ENCODE measurements around the gene LMNA. TPM values are rescaled to one million over a fixed set of nuclear protein-coding genes. Genes with fewer than 3 reads are reported as not detected.
A peak's percentile ranks its signal among the peaks of the same experiment; 100 is the strongest.
"Not testable (repeated sequence)": the region's sequence is repeated elsewhere in the genome, so short reads cannot be mapped to it uniquely, and the experiment has no call there.

Gene LMNA
- total RNA-seq, 1 donor = 694 TPM

DNA sequence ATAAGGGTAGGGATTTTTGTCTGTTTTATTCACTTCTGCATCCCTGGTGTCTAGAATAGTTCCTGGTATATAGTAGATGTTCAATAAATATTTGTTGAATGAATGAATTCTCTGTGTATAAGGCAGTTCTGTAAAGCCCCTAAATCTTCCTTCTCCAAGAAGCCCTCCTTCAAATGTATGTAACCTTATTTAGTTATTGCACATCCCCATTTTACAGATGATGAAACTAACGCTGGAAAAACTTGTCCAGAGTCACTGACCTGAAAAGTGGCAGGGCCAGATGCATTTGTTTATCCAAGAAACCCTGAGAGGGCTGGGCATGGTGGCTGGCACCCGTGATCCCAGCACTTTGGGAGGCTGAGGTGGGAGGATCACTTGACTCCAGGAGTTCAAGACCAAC, 4.3 kb upstream of the LMNA start:
- H3K4me3 ChIP-seq (ENCODE audit: low read depth, low read length) = no peak overlapping the region
- TF ChIP-seq, protein P1, sequence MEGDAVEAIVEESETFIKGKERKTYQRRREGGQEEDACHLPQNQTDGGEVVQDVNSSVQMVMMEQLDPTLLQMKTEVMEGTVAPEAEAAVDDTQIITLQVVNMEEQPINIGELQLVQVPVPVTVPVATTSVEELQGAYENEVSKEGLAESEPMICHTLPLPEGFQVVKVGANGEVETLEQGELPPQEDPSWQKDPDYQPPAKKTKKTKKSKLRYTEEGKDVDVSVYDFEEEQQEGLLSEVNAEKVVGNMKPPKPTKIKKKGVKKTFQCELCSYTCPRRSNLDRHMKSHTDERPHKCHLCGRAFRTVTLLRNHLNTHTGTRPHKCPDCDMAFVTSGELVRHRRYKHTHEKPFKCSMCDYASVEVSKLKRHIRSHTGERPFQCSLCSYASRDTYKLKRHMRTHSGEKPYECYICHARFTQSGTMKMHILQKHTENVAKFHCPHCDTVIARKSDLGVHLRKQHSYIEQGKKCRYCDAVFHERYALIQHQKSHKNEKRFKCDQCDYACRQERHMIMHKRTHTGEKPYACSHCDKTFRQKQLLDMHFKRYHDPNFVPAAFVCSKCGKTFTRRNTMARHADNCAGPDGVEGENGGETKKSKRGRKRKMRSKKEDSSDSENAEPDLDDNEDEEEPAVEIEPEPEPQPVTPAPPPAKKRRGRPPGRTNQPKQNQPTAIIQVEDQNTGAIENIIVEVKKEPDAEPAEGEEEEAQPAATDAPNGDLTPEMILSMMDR (IDR thresholded peaks at IDR 0.05; ENCODE audit: insufficient read depth, low read depth, low read length) = no peak
- DNase-seq (ENCODE audit: low read depth) = no peak

DNA sequence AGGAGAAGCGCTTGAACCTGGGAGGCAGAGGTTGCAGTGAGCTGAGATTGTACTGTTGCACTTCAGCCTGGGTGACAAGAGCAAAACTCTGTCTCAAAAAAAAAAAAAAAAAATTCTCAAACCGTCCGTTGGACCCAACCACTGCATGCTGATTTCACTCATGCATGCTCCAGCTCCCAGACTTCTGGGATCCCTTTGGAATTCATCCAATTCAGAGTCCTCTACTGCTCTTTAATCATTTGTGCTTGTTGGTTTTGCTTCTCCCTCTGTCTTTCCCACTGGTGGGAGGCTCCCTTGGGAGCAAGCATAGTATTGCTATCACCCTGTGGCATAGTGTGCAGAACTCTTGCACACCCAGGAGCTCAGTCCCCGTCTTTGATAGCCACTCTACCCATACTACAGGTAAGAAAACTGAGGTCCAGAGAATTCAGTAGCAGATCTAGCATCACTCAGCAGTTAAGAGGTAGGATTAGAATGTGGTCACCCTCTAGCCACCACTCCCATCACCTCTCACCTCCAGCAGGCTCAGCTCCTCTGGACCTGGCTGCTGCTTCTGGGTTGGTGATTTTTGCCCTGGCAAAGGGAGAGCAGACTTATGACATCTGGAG, 3.1 kb upstream of the LMNA start:
- no peak overlapping the region for H3K4me3 ChIP-seq (ENCODE audit: low read depth, low read length)
- no peak for DNase-seq (ENCODE audit: low read depth)
- TF ChIP-seq, protein P1 (IDR thresholded peaks at IDR 0.05; ENCODE audit: insufficient read depth, low read depth, low read length) = no peak

DNA sequence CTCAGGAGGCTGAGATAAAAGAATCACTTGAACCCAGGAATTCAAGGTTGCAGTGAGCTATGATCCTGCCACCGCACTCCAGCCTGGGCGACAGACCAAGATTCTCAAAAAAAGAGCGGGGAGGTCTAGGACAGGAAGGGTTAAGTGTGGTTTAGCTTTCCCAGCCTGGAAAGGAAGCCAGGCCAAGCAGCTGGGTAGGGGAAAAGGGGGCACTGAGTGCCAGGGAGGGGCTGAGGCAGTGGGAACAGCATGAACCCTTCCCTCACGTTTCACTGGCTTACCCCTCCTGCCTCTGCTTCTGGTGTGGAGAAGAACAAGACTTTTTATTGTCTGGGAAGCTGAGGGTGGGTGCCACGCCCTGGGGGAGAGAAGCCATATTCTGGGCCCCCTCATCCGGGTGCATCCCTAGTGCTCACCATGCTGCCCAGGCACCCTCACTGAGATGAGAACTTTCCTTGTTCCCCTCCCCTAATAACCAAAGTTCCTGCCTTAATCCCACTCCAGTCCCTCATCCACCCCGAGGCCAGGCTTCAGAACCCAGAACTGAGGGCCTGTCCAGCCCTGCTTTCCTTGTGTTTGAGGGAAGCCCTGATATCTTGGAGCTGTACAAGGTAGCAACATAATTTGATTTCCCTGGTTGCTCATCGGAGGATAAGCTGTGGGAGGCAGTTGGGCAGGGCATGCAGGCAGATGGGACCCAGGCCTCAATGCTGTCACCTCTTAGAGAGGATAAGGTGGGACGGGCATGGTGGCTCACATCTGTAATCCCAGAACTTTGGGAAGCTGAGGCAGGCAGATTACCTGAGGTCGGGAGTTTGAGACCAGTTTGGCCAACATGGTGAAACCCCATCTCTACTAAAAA, 2.0 kb upstream of the LMNA start:
- no peak overlapping the region for H3K4me3 ChIP-seq (ENCODE audit: low read depth, low read length)
- no peak for DNase-seq (ENCODE audit: low read depth)
- TF ChIP-seq, protein P1 (IDR thresholded peaks at IDR 0.05; ENCODE audit: insufficient read depth, low read depth, low read length) = no peak

DNA sequence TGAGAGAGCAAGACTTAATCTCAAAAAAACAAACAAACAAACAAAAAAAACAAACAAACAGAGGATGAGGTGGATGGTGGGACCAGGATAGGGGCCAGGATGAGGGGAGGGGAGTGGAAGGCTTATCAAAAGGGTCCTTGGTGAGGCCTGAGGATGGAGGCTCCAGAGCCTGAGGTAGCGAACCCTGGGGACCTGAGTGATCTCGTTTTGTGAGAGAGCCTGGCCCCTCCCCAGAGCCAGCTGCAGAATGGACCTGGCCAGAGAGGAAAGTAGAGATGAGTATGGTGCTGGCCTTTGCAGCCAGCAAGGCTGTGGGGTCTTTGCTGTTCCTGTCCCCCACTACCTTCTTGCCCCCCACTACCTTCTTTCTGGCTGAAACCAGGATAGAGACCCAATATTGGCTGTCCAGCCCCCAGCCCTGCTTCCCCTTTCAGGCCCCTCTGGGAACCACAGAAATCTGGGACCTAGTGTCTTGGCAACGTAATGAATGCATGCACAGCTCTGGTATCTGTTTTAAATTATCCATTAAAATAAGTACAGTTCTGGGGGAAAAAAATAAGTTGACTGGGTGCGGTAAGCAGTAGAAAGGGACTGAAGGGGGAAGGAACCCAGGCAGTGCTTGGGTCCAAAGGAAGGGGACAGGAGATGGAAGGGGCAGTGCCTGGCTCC, 1.1 kb upstream of the LMNA start:
- DNase-seq (ENCODE audit: low read depth) = peak; percentile 41
- H3K4me3 ChIP-seq (ENCODE audit: low read depth, low read length) = no peak overlapping the region
- TF ChIP-seq, protein P1 (IDR thresholded peaks at IDR 0.05; ENCODE audit: insufficient read depth, low read depth, low read length) = no peak

DNA sequence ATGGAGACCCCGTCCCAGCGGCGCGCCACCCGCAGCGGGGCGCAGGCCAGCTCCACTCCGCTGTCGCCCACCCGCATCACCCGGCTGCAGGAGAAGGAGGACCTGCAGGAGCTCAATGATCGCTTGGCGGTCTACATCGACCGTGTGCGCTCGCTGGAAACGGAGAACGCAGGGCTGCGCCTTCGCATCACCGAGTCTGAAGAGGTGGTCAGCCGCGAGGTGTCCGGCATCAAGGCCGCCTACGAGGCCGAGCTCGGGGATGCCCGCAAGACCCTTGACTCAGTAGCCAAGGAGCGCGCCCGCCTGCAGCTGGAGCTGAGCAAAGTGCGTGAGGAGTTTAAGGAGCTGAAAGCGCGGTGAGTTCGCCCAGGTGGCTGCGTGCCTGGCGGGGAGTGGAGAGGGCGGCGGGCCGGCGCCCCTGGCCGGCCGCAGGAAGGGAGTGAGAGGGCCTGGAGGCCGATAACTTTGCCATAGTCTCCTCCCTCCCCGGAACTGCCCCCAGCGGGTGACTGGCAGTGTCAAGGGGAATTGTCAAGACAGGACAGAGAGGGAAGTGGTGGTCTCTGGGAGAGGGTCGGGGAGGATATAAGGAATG, 505 bp downstream of the LMNA start:
- H3K4me3 ChIP-seq (ENCODE audit: low read depth, low read length) = peak overlapping the region; percentile 100
- DNase-seq (ENCODE audit: low read depth) = no peak
- TF ChIP-seq, protein P1 (IDR thresholded peaks at IDR 0.05; ENCODE audit: insufficient read depth, low read depth, low read length) = no peak

DNA sequence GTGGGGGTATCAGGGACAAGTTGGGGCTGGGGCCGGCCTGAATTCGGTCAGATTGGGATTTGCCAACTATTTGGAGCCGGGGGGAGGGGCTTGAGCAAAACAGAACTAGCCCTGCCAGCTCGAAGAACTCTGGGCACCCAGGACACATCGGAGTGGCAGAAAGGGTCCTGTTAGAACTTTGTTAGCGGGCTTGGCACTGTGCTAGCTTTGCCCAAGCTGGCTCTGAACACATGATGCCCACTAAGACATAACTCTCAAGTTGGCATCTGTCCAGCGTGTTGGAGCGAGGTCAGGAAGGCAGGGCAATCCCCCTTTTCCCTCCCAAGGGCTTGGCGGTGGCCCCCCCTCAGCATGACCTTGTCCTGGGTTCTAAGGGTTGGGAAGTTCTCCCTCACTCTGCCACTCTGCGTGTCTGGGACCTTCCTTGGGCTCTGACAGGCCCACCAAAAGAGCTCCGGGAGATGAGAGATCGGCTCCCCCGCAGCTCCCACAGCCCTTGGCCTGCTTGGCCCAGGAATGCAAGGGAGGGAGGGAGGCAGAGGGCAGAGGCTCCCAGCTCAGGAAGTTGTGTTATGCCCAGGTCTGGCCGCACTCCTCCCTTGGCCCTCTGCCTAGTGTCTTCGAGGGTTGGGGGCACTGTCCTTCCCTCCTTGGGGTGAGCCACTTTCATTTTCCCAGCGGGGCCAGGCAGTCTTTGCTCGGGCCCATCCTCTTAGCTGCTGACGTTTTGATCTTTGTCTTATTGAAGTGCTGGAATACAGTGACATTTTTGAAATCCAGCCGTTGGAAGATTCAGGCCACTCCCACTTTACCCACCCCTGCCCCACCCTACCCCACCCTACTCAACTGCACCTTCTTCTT, 1.2 kb downstream of the LMNA start:
- peak; percentile 71 for DNase-seq (ENCODE audit: low read depth)
- TF ChIP-seq, protein P1 (IDR thresholded peaks at IDR 0.05; ENCODE audit: insufficient read depth, low read depth, low read length) = no peak
- H3K4me3 ChIP-seq (ENCODE audit: low read depth, low read length) = peak overlapping the region; percentile 100

DNA sequence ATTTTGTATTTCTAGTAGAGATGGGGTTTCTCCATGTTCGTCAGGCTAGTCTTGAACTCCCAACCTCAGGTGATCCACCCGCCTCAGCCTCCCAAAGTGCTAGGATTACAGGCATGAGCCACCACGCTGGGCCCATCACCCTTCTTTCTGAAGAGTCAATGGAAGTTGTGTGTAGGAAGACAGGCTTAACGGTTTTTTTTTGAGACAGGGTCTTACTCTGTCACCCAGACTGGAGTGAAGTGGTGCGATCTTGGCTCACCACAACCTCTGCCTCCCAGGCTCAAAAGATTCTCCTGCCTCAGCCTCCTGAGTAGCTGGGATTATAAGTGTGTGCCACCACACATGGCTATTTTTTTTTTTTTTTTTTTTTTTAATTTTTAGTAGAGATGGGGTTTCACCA, 2.2 kb downstream of the LMNA start:
- DNase-seq (ENCODE audit: low read depth) = not testable (repeated sequence)
- H3K4me3 ChIP-seq (ENCODE audit: low read depth, low read length) = peak overlapping the region; percentile 100
